ENCODE data around the gene PLA2G4E.

DNA sequence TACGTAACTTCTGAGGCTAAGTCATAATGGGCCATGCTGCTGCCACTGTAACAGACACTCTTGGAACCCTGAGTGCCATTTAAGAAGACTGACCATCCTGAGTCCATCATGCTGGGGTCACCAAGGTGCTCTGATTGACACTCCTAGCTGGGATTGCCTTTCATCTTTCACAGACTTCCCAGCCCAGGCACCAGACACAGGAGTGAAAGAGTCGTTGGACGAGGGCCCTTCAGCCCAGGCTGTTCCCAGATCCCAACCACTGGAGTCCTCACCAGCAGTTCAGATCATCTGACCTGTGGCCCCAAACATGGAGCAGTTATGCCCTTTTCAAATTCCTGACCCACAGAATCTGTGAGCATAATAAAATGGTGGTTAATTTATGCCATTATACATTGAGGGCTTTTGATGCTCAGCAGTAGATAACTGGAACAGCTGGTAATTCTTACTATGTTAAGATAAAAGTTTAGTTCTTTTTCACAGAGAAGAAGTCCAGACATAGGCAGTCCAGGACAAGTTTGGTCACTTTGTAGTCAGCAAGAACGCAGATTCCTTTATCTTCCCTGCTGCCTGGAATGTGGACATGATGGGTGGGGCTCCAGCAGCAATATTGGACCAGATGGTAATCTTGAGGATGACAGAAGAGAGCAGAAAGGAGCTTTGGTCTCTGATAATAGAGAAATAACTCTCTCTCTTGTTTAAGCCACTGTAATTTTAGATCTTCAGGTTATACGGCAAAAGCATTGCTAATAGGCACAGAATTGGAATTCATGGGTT is 41.2 kb downstream of the PLA2G4E start:
- TF ChIP-seq, protein P1, sequence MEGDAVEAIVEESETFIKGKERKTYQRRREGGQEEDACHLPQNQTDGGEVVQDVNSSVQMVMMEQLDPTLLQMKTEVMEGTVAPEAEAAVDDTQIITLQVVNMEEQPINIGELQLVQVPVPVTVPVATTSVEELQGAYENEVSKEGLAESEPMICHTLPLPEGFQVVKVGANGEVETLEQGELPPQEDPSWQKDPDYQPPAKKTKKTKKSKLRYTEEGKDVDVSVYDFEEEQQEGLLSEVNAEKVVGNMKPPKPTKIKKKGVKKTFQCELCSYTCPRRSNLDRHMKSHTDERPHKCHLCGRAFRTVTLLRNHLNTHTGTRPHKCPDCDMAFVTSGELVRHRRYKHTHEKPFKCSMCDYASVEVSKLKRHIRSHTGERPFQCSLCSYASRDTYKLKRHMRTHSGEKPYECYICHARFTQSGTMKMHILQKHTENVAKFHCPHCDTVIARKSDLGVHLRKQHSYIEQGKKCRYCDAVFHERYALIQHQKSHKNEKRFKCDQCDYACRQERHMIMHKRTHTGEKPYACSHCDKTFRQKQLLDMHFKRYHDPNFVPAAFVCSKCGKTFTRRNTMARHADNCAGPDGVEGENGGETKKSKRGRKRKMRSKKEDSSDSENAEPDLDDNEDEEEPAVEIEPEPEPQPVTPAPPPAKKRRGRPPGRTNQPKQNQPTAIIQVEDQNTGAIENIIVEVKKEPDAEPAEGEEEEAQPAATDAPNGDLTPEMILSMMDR (optimal IDR thresholded peaks at IDR 0.05 in 1 of 3, IDR thresholded peaks at IDR 0.05 in 1 of 3, conservative IDR thresholded peaks at IDR 0.05 in 1 of 3; ENCODE audit: extremely low read depth in 1 of 3, insufficient read depth in 2 of 3, low read length in 3 of 3) = no peak
- TF ChIP-seq EZH2 (IDR thresholded peaks at IDR 0.05; ENCODE audit: low read length) = no peak

All from keratinocyte (primary cell).